K562 (cell line): ENCODE results near the gene WDPCP.
"Not testable (repeated sequence)": the region's sequence is repeated elsewhere in the genome, so short reads cannot be mapped to it uniquely, and the experiment has no call there.

ENCODE experiments used
- EP300 ChIP-seq: IDR thresholded peaks from 2 replicates; pipeline ENCODE4 v1.6.1; 2012; ENCODE audit warnings: low read length, improper control_type of control experiment
- FOS ChIP-seq: IDR thresholded peaks from 3 replicates; pipeline ENCODE4 v1.6.1; 2011; ENCODE audit not compliant: insufficient read length; ENCODE audit errors: extremely low read depth
- JUNB ChIP-seq: fragments of 450-650 bp; formaldehyde crosslinking; conservative IDR thresholded peaks from 2 replicates; pipeline ENCODE4 v1.4.0; 2020; ENCODE audit warnings: mild to moderate bottlenecking
- LARP7 ChIP-seq: fragments of 450-650 bp; IDR thresholded peaks from 2 replicates; pipeline ENCODE4 v1.6.1; 2016
- MAFG ChIP-seq: fragments of 450-650 bp; conservative IDR thresholded peaks from 2 replicates; pipeline ENCODE4 v1.6.1; 2016; ENCODE audit warnings: missing genetic modification characterization, missing compliant biosample characterization
- MAZ ChIP-seq, 2 experiments: fragments of 450-650 bp in 1 of 2; sonication (generic) in 1 of 2; formaldehyde crosslinking; IDR thresholded peaks in 1 of 2; conservative IDR thresholded peaks in 1 of 2; 2 replicates each; pipeline versions ENCODE4 v1.4.0 to v1.5.0; 2020; ENCODE audit warnings: mild to moderate bottlenecking in 1 of 2, missing genetic modification reagents in 1 of 2
- MYC ChIP-seq, 2 experiments: fragments of 250-450 bp in 1 of 2; sonication (Bioruptor Pico) in 1 of 2; IDR thresholded peaks; 2 replicates each; pipeline versions ENCODE4 v1.5.1 to v1.6.1; 2012 to 2021; ENCODE audit warnings: low read depth in 2 of 2, borderline replicate concordance in 1 of 2, improper control_type of control experiment in 1 of 2, low read length in 1 of 2, mild to moderate bottlenecking in 1 of 2, moderate library complexity in 1 of 2
- NR3C1 ChIP-seq: sonication (generic); formaldehyde crosslinking; IDR thresholded peaks from 2 replicates; pipeline ENCODE4 v1.8.1; 2022; ENCODE audit warnings: missing genetic modification reagents
- PML ChIP-seq: IDR thresholded peaks from 2 replicates; pipeline ENCODE4 v1.6.1; 2012; ENCODE audit warnings: low read length, inconsistent platforms
- SMAD3 ChIP-seq: fragments of 450-650 bp; formaldehyde crosslinking; conservative IDR thresholded peaks from 2 replicates; pipeline ENCODE4 v1.4.0; 2020; ENCODE audit warnings: mild to moderate bottlenecking
- ZZZ3 ChIP-seq: fragments of 450-650 bp; IDR thresholded peaks from 2 replicates; pipeline ENCODE4 v1.6.1; 2016; ENCODE audit warnings: antibody characterized with exemption, mild to moderate bottlenecking, moderate library complexity
- TF ChIP-seq, protein P1 (sequence below), 3 experiments: IDR thresholded peaks in 2 of 3; conservative IDR thresholded peaks in 1 of 3; 2 replicates each; pipeline ENCODE4 v1.5.1; 2011 to 2012; ENCODE audit warnings: low read length in 3 of 3, mild to moderate bottlenecking in 3 of 3, control low read depth in 2 of 3, improper control_type of control experiment in 1 of 3, inconsistent platforms in 1 of 3, low read depth in 1 of 3, mixed read lengths in 1 of 3, moderate library complexity in 1 of 3; ENCODE audit not compliant: insufficient read depth in 2 of 3
- TF ChIP-seq, protein P2 (sequence below): sonication (generic); formaldehyde crosslinking; IDR thresholded peaks from 2 replicates; pipeline ENCODE4 v1.8.0; 2022; ENCODE audit warnings: mild to moderate bottlenecking, missing genetic modification reagents, borderline replicate concordance
- TF ChIP-seq, protein P3 (sequence below): sonication (generic); formaldehyde crosslinking; IDR thresholded peaks from 2 replicates; pipeline ENCODE4 v1.8.1; 2023; ENCODE audit warnings: mild to moderate bottlenecking, missing genetic modification reagents

DNA sequence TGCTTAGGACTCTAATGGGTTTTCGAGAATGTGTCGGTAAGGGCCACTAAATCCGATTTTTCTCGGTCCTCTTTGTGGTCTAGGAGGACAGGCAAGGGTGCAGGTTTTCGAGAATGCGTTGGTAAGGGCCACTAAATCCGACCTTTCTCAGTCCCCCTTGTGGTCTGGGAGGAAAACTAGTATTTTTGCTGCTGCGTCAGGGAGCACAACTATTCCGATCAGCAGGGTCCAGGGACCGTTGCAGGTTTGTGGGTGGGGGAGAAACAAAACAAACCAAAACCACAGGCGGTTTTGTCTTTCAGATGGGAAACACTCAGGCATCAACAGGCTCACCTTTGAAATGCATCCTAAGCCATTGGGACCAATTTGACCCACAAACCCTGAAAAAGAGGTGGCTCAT is 264.6 kb downstream of the WDPCP start:
- TF ChIP-seq, protein P1, sequence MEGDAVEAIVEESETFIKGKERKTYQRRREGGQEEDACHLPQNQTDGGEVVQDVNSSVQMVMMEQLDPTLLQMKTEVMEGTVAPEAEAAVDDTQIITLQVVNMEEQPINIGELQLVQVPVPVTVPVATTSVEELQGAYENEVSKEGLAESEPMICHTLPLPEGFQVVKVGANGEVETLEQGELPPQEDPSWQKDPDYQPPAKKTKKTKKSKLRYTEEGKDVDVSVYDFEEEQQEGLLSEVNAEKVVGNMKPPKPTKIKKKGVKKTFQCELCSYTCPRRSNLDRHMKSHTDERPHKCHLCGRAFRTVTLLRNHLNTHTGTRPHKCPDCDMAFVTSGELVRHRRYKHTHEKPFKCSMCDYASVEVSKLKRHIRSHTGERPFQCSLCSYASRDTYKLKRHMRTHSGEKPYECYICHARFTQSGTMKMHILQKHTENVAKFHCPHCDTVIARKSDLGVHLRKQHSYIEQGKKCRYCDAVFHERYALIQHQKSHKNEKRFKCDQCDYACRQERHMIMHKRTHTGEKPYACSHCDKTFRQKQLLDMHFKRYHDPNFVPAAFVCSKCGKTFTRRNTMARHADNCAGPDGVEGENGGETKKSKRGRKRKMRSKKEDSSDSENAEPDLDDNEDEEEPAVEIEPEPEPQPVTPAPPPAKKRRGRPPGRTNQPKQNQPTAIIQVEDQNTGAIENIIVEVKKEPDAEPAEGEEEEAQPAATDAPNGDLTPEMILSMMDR (IDR thresholded peaks at IDR 0.05 in 2 of 3, conservative IDR thresholded peaks at IDR 0.05 in 1 of 3; ENCODE audit: insufficient read depth in 2 of 3, low read depth in 1 of 3, low read length in 3 of 3) = not testable (repeated sequence)
- not testable (repeated sequence) for TF ChIP-seq MAZ (CRISPR knock-in tag; conservative IDR thresholded peaks at IDR 0.05 in 1 of 2, IDR thresholded peaks at IDR 0.05 in 1 of 2); PML; NR3C1 (CRISPR knock-in tag); ZZZ3; LARP7; MYC (IDR thresholded peaks at IDR 0.05; ENCODE audit: low read depth, low read length); MYC (CRISPR knock-in tag; IDR thresholded peaks at IDR 0.05; ENCODE audit: borderline replicate concordance, low read depth); MAFG (tag); EP300; FOS; SMAD3 (CRISPR knock-in tag); JUNB (CRISPR knock-in tag)
- TF ChIP-seq, protein P2, sequence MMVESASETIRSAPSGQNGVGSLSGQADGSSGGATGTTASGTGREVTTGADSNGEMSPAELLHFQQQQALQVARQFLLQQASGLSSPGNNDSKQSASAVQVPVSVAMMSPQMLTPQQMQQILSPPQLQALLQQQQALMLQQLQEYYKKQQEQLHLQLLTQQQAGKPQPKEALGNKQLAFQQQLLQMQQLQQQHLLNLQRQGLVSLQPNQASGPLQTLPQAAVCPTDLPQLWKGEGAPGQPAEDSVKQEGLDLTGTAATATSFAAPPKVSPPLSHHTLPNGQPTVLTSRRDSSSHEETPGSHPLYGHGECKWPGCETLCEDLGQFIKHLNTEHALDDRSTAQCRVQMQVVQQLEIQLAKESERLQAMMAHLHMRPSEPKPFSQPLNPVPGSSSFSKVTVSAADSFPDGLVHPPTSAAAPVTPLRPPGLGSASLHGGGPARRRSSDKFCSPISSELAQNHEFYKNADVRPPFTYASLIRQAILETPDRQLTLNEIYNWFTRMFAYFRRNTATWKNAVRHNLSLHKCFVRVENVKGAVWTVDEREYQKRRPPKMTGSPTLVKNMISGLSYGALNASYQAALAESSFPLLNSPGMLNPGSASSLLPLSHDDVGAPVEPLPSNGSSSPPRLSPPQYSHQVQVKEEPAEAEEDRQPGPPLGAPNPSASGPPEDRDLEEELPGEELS (CRISPR knock-in tag) = not testable (repeated sequence)
- TF ChIP-seq, protein P3, sequence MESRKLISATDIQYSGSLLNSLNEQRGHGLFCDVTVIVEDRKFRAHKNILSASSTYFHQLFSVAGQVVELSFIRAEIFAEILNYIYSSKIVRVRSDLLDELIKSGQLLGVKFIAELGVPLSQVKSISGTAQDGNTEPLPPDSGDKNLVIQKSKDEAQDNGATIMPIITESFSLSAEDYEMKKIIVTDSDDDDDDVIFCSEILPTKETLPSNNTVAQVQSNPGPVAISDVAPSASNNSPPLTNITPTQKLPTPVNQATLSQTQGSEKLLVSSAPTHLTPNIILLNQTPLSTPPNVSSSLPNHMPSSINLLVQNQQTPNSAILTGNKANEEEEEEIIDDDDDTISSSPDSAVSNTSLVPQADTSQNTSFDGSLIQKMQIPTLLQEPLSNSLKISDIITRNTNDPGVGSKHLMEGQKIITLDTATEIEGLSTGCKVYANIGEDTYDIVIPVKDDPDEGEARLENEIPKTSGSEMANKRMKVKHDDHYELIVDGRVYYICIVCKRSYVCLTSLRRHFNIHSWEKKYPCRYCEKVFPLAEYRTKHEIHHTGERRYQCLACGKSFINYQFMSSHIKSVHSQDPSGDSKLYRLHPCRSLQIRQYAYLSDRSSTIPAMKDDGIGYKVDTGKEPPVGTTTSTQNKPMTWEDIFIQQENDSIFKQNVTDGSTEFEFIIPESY (CRISPR knock-in tag) = not testable (repeated sequence)
